HEK293 (cell line): Measurements from ENCODE around the gene HRCT1.

Source experiments
- BCL11A ChIP-seq: fragments of 450-650 bp; formaldehyde crosslinking; IDR thresholded peaks from 2 replicates; pipeline ENCODE4 v1.5.1; 2016; ENCODE audit warnings: low read depth, missing biosample characterization, missing genetic modification characterization
- GLI4 ChIP-seq: fragments of 450-650 bp; formaldehyde crosslinking; IDR thresholded peaks from 2 replicates; pipeline ENCODE4 v1.5.1; 2016; ENCODE audit warnings: missing biosample characterization, missing genetic modification characterization
- YY1 ChIP-seq: fragments of 450-650 bp; formaldehyde crosslinking; IDR thresholded peaks from 2 replicates; pipeline ENCODE4 v1.5.1; 2018; ENCODE audit warnings: missing biosample characterization, missing genetic modification characterization
- ZFHX2 ChIP-seq: fragments of 450-650 bp; formaldehyde crosslinking; conservative IDR thresholded peaks from 2 replicates; pipeline ENCODE4 v1.5.1; 2016; ENCODE audit warnings: missing biosample characterization, missing genetic modification characterization
- ZNF155 ChIP-seq: fragments of 450-650 bp; formaldehyde crosslinking; IDR thresholded peaks from 2 replicates; pipeline ENCODE4 v1.5.1; 2016; ENCODE audit warnings: missing biosample characterization, missing genetic modification characterization
- ZNF175 ChIP-seq: fragments of 450-650 bp; formaldehyde crosslinking; IDR thresholded peaks from 2 replicates; pipeline ENCODE4 v1.5.1; 2016; ENCODE audit warnings: missing biosample characterization, missing genetic modification characterization
- ZNF354C ChIP-seq: fragments of 450-650 bp; formaldehyde crosslinking; IDR thresholded peaks from 2 replicates; pipeline ENCODE4 v1.5.1; 2016; ENCODE audit warnings: missing biosample characterization, missing genetic modification characterization, low read depth, borderline replicate concordance
- ZNF530 ChIP-seq: fragments of 450-650 bp; formaldehyde crosslinking; IDR thresholded peaks from 2 replicates; pipeline ENCODE4 v1.5.1; 2016; ENCODE audit warnings: low read depth, missing biosample characterization, missing genetic modification characterization
- TF ChIP-seq, protein P1 (sequence below): fragments of 450-650 bp; formaldehyde crosslinking; IDR thresholded peaks from 2 replicates; pipeline ENCODE4 v1.5.1; 2016; ENCODE audit warnings: missing biosample characterization, missing genetic modification characterization

DNA sequence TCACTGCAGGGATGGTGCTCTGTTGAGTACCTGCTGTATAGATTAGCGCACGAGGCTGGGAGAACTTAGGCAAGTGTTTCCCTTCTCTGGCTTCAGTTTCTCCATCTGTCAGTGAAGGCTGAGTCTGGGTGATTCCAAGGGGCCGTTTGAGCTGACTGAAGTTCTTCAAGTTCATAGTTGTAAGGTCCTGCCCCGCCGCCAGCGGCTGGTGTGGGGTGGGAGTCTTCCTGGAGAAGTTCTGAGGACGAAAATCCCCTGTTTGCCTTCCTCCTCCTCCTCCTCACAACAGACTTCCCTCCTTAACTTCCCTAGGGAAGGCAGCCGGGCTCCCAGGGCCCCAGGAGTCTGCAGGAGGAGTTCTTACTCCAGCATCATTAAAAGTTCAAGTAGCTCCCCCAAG is 1.7 kb upstream of the HRCT1 start:
- TF ChIP-seq ZFHX2 (no peak), ZNF354C (tag by site-specific recombination) (no peak), ZNF175 (no peak), ZNF155 (tag by site-specific recombination) (no peak), ZNF530 (tag by site-specific recombination) (no peak), GLI4 (no peak), BCL11A (tag by site-specific recombination) (no peak), YY1 (no peak)
- TF ChIP-seq, protein P1, sequence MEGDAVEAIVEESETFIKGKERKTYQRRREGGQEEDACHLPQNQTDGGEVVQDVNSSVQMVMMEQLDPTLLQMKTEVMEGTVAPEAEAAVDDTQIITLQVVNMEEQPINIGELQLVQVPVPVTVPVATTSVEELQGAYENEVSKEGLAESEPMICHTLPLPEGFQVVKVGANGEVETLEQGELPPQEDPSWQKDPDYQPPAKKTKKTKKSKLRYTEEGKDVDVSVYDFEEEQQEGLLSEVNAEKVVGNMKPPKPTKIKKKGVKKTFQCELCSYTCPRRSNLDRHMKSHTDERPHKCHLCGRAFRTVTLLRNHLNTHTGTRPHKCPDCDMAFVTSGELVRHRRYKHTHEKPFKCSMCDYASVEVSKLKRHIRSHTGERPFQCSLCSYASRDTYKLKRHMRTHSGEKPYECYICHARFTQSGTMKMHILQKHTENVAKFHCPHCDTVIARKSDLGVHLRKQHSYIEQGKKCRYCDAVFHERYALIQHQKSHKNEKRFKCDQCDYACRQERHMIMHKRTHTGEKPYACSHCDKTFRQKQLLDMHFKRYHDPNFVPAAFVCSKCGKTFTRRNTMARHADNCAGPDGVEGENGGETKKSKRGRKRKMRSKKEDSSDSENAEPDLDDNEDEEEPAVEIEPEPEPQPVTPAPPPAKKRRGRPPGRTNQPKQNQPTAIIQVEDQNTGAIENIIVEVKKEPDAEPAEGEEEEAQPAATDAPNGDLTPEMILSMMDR, result no peak
